ENCODE results near the gene ERF. TPM values are rescaled to one million over a fixed set of nuclear protein-coding genes. Genes with fewer than 3 reads are reported as not detected.

The ERF gene
- total RNA-seq, 1 donor from 2014 or later = 111 TPM

DNA sequence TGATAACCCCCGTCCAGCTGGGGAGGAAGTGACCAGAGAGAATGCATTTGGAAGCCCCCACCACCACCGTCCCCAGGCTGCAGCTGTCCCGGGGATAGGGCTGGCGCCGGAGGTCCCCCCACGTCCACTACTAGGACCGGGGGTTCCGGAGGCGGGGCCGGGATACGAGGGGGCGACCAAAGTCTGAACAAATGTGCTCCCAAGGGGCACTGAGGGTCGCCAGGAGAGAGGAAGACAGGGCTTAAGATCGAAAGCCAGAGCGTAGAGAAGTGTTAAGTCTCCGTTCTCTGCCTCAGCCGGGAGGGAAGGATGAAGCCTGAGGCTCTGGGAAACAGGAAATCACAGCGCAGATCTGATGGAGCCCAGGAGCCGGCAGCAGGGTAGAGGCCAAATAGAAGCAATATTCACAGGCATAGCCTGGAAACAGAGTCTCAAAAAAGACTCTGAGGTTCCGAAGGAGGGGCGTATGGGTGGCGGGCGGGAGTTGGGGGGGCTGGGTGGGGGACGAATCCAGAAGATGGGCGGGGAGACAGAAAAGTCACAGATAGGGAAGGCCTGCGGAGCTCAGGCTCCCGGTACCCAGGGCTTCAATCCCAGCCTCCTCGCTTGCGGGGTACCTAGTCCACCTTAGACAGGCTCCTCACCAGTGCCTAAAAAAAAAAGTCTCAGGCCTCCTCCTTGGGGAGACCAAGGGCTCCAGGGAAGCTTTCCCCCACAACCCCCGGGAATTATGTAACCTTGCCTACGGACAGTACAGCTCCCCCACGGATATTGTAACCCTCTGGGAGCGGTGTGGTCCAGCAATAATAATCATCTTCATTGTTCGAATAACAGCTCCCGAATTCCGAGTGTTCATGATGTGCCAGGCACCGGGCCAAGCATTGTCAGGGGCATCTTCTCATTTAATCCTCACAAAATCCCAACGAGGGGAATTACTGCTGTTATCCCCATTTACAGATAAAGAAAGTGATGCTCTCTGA is 1.1 kb upstream of the ERF start:
- no peaks in the 10 kb centered on the region for H3K27me3 Mint-ChIP-seq
- DNase-seq (ENCODE audit: low spot score, unreplicated experiment) = no peak
- H3K4me3 Mint-ChIP-seq (ENCODE audit: low read depth) = peak overlapping the region; percentile 76
- H3K4me1 Mint-ChIP-seq (ENCODE audit: low read depth) = peaks cover 19% of the 10 kb centered on the region
- H3K36me3 Mint-ChIP-seq (ENCODE audit: insufficient read depth) = no peaks in the 10 kb centered on the region
- H3K9me3 Mint-ChIP-seq (ENCODE audit: low read depth) = no peaks in the 10 kb centered on the region
- TF ChIP-seq, protein P1, sequence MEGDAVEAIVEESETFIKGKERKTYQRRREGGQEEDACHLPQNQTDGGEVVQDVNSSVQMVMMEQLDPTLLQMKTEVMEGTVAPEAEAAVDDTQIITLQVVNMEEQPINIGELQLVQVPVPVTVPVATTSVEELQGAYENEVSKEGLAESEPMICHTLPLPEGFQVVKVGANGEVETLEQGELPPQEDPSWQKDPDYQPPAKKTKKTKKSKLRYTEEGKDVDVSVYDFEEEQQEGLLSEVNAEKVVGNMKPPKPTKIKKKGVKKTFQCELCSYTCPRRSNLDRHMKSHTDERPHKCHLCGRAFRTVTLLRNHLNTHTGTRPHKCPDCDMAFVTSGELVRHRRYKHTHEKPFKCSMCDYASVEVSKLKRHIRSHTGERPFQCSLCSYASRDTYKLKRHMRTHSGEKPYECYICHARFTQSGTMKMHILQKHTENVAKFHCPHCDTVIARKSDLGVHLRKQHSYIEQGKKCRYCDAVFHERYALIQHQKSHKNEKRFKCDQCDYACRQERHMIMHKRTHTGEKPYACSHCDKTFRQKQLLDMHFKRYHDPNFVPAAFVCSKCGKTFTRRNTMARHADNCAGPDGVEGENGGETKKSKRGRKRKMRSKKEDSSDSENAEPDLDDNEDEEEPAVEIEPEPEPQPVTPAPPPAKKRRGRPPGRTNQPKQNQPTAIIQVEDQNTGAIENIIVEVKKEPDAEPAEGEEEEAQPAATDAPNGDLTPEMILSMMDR (IDR thresholded peaks at IDR 0.05; ENCODE audit: unreplicated experiment) = no peak
- peak overlapping the region; percentile 59 for H3K27ac Mint-ChIP-seq

DNA sequence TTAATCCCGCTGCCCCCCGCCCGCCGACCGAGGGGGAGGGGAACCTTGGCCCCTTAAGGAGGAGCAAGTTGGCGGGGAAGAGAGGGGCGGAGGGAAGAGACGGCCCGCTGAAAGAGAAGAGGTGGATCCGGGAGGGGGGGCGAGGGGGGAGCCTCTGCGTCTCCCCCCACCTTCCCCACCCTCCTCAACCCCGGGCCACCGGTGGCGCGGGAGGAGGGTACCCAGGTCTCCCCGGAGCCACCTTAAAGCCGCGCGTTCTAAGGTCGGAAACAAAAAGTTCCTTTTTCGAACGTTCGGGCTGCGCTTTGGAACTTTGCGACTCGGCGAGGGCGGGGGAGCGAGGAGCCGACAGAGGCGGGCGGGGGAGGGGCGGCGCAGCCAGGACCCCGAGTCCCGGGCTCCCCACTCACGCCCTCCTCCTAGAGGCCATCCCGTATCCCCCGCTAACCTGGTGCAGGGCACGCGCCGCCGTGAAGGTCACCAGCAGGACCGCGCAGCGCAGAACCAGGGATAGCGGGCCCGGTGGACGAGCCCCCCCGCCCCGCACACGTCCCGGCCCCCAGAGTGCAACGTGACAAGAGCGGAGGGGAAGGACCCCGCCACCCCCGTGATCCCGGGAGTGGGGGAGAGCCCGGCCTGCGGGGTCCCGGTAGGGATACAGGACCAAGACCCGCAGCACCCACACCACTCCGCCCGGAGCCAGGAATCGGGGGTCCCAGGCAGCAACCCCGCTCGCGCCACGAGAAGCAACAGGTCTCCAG is 659 bp downstream of the ERF start:
- peak overlapping the region; percentile 76 for H3K4me3 Mint-ChIP-seq (ENCODE audit: low read depth)
- peaks cover 3% of the 10 kb centered on the region for H3K36me3 Mint-ChIP-seq (ENCODE audit: insufficient read depth)
- H3K27ac Mint-ChIP-seq = peak overlapping the region; percentile 77
- H3K9me3 Mint-ChIP-seq (ENCODE audit: low read depth) = no peaks in the 10 kb centered on the region
- peaks cover 19% of the 10 kb centered on the region for H3K4me1 Mint-ChIP-seq (ENCODE audit: low read depth)
- peak; percentile 62 for DNase-seq (ENCODE audit: low spot score, unreplicated experiment)
- TF ChIP-seq, protein P1 (IDR thresholded peaks at IDR 0.05; ENCODE audit: unreplicated experiment) = peak; percentile 31
- no peaks in the 10 kb centered on the region for H3K27me3 Mint-ChIP-seq

DNA sequence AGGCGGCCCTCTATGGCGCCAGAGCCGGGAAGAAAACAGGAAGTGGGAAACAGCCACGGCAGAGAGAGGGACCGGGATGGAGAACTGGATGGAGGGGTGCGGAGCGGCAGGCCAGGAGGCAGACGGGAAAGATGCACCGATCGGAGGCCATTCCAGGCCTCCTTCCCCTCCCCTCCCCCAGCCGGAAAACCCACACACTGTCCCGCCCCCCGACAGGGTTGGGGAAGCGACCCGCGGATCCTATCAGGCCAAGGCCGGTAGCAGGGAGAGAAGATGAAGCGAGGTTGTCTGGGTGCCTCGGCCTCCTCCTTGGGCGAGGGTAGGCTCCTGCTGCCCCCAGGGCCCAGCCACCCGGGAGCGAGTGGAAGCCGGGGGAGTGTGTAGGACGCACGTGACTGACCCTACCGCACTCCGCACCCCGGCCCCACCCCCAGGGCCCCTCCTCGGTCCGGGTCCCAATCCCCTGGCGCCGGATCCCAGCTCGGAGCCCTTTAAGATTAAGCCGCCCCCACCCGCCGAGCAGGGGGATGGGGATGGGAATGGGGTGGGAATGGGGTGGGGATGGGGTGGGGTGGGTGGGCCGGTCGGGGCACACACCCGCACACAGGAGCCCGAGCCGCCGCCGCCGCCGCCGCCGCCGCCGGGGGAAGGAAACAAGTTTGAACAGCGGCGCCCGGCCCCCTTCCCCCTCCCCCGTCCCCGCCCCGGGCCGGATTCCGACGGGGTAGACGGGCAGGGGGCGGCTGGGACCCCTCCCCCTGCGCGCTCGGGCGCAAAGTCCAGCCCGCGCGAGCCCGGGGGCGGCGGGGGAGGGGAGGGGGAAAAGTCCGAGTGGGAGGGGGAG is 1.5 kb downstream of the ERF start:
- DNase-seq (ENCODE audit: low spot score, unreplicated experiment) = peak; percentile 69
- Mint-ChIP-seq H3K4me3 (ENCODE audit: low read depth) (peak overlapping the region; percentile 85), H3K4me1 (ENCODE audit: low read depth) (peaks cover 19% of the 10 kb centered on the region), H3K27me3 (no peaks in the 10 kb centered on the region), H3K27ac (peak overlapping the region; percentile 94), H3K36me3 (ENCODE audit: insufficient read depth) (peaks cover 3% of the 10 kb centered on the region), H3K9me3 (ENCODE audit: low read depth) (no peaks in the 10 kb centered on the region)
- TF ChIP-seq, protein P1 (IDR thresholded peaks at IDR 0.05; ENCODE audit: unreplicated experiment) = no peak

DNA sequence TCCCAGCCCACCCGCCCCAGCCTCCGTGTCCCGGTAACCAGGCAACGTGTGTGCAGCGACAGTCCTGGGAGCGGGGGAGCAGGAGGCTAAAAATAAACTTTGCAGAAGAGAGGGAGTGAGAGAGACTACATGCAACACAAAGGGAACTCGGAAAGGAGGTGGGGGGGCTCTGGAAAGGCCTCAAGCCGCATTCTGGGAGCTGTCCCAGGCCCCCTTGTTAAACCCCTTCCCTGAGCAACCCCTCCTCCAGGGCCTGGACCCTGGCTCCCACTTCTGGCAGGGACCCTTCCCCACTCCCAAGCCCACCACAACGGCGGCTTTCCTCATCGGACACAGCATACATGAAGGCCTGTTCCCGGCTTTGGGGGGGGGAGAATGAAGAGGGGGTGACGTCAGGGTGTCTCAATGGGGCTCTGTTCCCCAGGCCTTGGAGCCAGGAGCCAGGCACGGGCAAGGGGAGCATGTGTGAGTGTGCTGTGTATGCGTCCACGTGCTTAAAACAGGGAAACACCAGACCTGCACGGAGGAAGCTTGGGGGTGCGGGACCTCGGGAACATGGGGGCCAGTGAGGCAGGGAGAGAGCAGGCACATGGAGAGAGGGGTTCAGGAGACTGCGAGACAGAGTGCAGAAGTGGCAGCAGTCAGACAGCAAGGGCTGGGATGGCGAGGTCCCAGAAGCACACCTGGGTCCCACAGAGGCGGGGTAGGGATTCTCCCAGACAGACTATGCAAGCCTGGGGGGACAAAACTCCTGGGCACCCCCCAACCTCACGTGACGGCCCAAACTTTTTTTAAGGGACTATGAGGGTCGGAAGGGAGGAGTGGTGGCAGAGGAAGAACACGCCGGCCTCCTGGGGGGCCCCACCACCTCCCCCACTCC is 2.3 kb downstream of the ERF start:
- H3K9me3 Mint-ChIP-seq (ENCODE audit: low read depth) = no peaks in the 10 kb centered on the region
- peaks cover 3% of the 10 kb centered on the region for H3K36me3 Mint-ChIP-seq (ENCODE audit: insufficient read depth)
- peak overlapping the region; percentile 85 for H3K4me3 Mint-ChIP-seq (ENCODE audit: low read depth)
- H3K27ac Mint-ChIP-seq = peak overlapping the region; percentile 94
- TF ChIP-seq, protein P1 (IDR thresholded peaks at IDR 0.05; ENCODE audit: unreplicated experiment) = no peak
- H3K27me3 Mint-ChIP-seq = no peaks in the 10 kb centered on the region
- DNase-seq (ENCODE audit: low spot score, unreplicated experiment) = no peak
- H3K4me1 Mint-ChIP-seq (ENCODE audit: low read depth) = peaks cover 19% of the 10 kb centered on the region
